Panc1 (cell line): Measurements from ENCODE around the gene GPR156. TPM values are rescaled to one million over a fixed set of nuclear protein-coding genes. Genes with fewer than 3 reads are reported as not detected.

Experiments
- ATAC-seq: fragments of 200-7000 bp; cut with Tn5 transposase; 2 replicates; pipeline ENCODE4 v1.9.1; 2020; ENCODE audit warnings: mild to moderate bottlenecking, moderate library complexity
- BruUV-seq: library from RNA; stranded (reverse); fragments of 400-500 nt; replicated peaks from 2 replicates; lab custom pipeline; 2021; lab: Mats Ljungman, UMichigan
- CTCF ChIA-PET: fragments of 300-600 bp; sonication (Branson Sonifier 250); formaldehyde crosslinking; loops from one replicate; lab custom pipeline; 2022; ENCODE audit warnings: antibody characterized with exemption; lab: Charles Lee
- POLR2A ChIA-PET: fragments of 300-600 bp; sonication (Branson Sonifier 250); formaldehyde crosslinking; loops from one replicate; lab custom pipeline; 2022; ENCODE audit warnings: antibody characterized with exemption; lab: Charles Lee
- DNase-seq: peaks from one replicate; pipeline ENCODE4 v3.0.0-alpha.2; 2010; ENCODE audit warnings: low read depth, low spot score
- H3K27ac ChIP-seq: 2 replicates; pipeline ENCODE4 v1.5.1; 2011; ENCODE audit warnings: mild to moderate bottlenecking, low read length, inconsistent platforms
- H3K27me3 ChIP-seq: fragments of 200-500 bp; sonication (Bioruptor generic); 2 replicates; pipeline ENCODE4 v1.6.0; 2014; ENCODE audit warnings: low read length, inconsistent platforms; ENCODE audit not compliant: control insufficient read depth, insufficient read depth
- H3K36me3 ChIP-seq: fragments of 200-500 bp; sonication (Bioruptor generic); 2 replicates; pipeline ENCODE4 v1.5.1; 2014; ENCODE audit warnings: inconsistent platforms, mild to moderate bottlenecking, low read length, moderate library complexity; ENCODE audit not compliant: control insufficient read depth, insufficient read depth
- H3K4me1 ChIP-seq: 2 replicates; pipeline ENCODE4 v1.5.1; 2011; ENCODE audit warnings: inconsistent platforms, mild to moderate bottlenecking, low read length, moderate library complexity; ENCODE audit not compliant: control insufficient read depth, insufficient read depth
- H3K4me3 ChIP-seq, 2 experiments: 2 replicates each; pipeline ENCODE4 v1.5.1; 2011 to 2012; ENCODE audit warnings: low read depth in 2 of 2, low read length in 2 of 2, mild to moderate bottlenecking in 2 of 2, inconsistent platforms in 1 of 2, moderate library complexity in 1 of 2
- H3K9me3 ChIP-seq: fragments of 200-500 bp; sonication (Bioruptor generic); 2 replicates; pipeline ENCODE4 v1.5.1; 2014; ENCODE audit warnings: low read depth, mild to moderate bottlenecking, inconsistent platforms, low read length, moderate library complexity; ENCODE audit not compliant: control insufficient read depth, insufficient read depth
- CTCF ChIP-seq: fragments of 450-650 bp; IDR thresholded peaks from 2 replicates; pipeline ENCODE4 v1.5.1; 2017; ENCODE audit warnings: mild to moderate bottlenecking
- POLR2AphosphoS5 ChIP-seq: IDR thresholded peaks from 2 replicates; pipeline ENCODE4 v1.6.1; 2012; ENCODE audit warnings: mild to moderate bottlenecking, low read depth, low read length, moderate library complexity
- REST ChIP-seq, 2 experiments: IDR thresholded peaks; 2 replicates each; pipeline ENCODE4 v1.6.1; 2011 to 2012; ENCODE audit warnings: low read depth in 2 of 2, control low read depth in 1 of 2, low read length in 1 of 2, mild to moderate bottlenecking in 1 of 2, moderate library complexity in 1 of 2; ENCODE audit not compliant: insufficient read depth in 1 of 2
- SIN3A ChIP-seq: IDR thresholded peaks from 2 replicates; pipeline ENCODE4 v1.6.1; 2012; ENCODE audit warnings: low read depth, mild to moderate bottlenecking, low read length, moderate library complexity, borderline replicate concordance; ENCODE audit not compliant: insufficient read depth
- TCF7L2 ChIP-seq: IDR thresholded peaks from 2 replicates; pipeline ENCODE4 v1.6.1; 2011; ENCODE audit warnings: mild to moderate bottlenecking, low read depth, low read length, inconsistent platforms
- in situ Hi-C: cut with HindIII; loops from 2 replicates; pipeline ENCODE4 v1.10.0; 2016; ENCODE audit warnings: low sequenced_read_pairs, low pct_unique_long_range_greater_than_20kb
- intact Hi-C: fragments of 100-400 bp; cut with micrococcal nuclease; formaldehyde crosslinking; loops from one replicate; pipeline ENCODE4 v1.10.0; 2022; ENCODE audit not compliant: unreplicated experiment
- total RNA-seq: library from RNA; stranded (reverse); gene quantifications from one replicate; pipeline ENCODE4 v1.2.1, GENCODE V29; 2021; ENCODE audit not compliant: unreplicated experiment

The GPR156 gene
- total RNA-seq, 1 experiment from 2014 or later, result 0.39 TPM

GRCh38 chr3:120276767-120277166, 8.3 kb downstream of the GPR156 start:
- no peak for ATAC-seq
- Histone ChIP-seq H3K27ac (no peak overlapping the region), H3K27me3 (peaks cover 5% of the 10 kb centered on the region; the same call in 1 of the 2 replicates), H3K4me3 (no peak overlapping the region), H3K36me3 (no peaks in the 10 kb centered on the region), H3K4me1 (no peaks in the 10 kb centered on the region), H3K9me3 (no peaks in the 10 kb centered on the region)
- ChIA-PET POLR2A (no interaction called here), CTCF (no interaction called here)
- DNase-seq, result no peak
- no TSS peak for BruUV-seq
- in situ Hi-C loops, result no loop called here
- TF ChIP-seq POLR2AphosphoS5 (no peak), REST (IDR thresholded peaks at IDR 0.05; ENCODE audit: insufficient read depth in 1 of 2, low read depth in 2 of 2, low read length in 1 of 2) (no peak), CTCF (no peak), TCF7L2 (no peak), SIN3A (no peak)
- intact Hi-C loops, result no loop called here

- DNase-seq, result no peak
- H3K36me3 ChIP-seq, result no peaks in the 10 kb centered on the region
- H3K9me3 ChIP-seq, result no peaks in the 10 kb centered on the region
- ATAC-seq, result no peak
- no peak overlapping the region for H3K27ac ChIP-seq
- H3K4me1 ChIP-seq, result no peaks in the 10 kb centered on the region
- no peak overlapping the region for H3K4me3 ChIP-seq
- in situ Hi-C loops, result no loop called here
- CTCF ChIA-PET, result interaction anchor here (0.5 kb wide), 1 partner anchor 75 kb away, joined by 4 read pairs; no protein-coding TSS in a partner anchor
- intact Hi-C loops, result no loop called here
- BruUV-seq, result no TSS peak
- TF ChIP-seq SIN3A, result no peak
- TF ChIP-seq TCF7L2, result no peak
- TF ChIP-seq CTCF, result no peak
- no peak for TF ChIP-seq POLR2AphosphoS5
- no peak for TF ChIP-seq REST (IDR thresholded peaks at IDR 0.05; ENCODE audit: insufficient read depth in 1 of 2, low read depth in 2 of 2, low read length in 1 of 2)
- H3K27me3 ChIP-seq, result peaks cover 10% of the 10 kb centered on the region
- POLR2A ChIA-PET, result no interaction called here
Measured at GRCh38 chr3:120275618-120276017, 9.4 kb downstream of the GPR156 start.
